GM19372 (cell line): ENCODE measurements around the gene SIRT3.

ENCODE experiments used
- ATAC-seq: cut with Tn5 transposase; IDR thresholded peaks from one replicate; pipeline ENCODE4 v1.9.1; 2021; ENCODE audit warnings: mild to moderate bottlenecking, low read depth, moderate library complexity; ENCODE audit not compliant: unreplicated experiment

Gene SIRT3

DNA sequence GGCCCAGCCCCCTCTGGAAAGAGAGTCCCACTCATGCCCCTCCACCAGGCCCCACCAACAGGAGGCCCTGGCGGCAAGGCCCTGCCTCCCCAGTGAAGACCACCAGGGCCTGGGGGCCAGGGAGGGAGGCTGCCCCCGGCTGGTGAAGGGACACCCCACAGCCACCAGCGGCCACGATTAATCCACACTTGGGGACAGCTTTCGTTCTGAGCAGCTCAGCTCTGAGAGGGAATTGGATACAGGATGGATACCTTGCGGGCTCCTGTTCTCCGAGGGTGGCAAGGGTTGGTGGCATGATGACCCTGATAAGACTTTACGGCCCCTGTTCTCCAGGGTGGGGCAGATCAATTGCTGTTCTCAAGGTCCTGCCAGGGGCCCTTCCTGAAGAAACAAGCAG lies 35.2 kb upstream of the SIRT3 start:
- ATAC-seq = no peak

- no peak for ATAC-seq
Measured at GRCh38 chr11:270451-271318, 34.5 kb upstream of the SIRT3 start.

DNA sequence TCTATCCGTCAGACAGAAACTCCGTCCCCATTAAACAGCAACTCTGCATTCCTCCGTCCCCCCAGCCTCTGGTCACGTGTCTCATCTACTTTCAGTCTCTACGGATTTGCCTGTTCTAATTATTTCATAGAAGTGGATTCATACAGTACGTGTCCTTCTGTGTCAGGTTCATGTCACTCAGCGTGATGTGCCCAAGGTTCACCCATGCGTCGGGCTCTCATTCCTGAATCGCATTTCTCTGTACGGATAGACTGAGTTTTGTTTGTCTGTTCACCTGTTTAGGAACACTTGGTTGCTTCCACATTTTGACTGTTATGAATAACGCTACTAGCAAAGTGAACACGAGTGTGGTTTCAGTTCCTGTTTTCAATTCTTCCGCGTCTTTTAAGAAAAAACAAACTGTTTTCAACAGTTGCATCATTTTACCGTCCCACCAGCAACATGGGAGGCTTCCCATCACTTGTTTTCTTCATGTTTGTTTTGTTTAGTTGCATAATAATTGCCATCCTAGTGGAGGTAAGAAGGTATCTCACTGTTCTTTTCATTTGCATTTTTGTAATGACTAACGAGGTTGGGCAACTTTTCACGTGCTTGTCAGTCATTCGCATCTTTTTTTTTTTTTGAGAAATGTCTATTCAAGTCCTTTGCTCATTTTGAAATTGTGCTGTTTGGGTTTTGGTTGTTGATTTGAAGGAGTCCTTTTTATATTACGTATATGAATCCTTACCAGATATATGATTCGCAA lies 33.2 kb upstream of the SIRT3 start:
- peak; percentile 57 for ATAC-seq

DNA sequence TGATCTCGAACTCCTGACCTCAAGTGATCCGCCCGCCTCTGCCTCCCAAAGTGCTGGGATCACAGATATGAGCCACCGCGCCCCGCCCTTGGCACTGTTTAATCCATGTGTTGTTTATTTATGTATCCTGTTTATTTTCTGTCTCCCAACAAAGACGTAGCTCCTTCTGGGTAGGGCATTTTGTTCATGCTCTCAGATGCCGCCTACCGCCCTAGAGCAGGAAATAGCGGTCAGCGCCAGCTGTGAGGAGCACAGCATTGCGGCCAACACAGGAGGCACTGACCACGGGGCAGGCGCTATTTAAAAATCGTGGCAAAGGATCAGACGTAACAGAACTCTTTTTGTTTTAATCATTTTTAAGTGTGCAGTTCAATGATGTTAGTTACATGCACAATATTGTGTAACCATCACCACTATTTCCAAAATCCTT lies 32.6 kb upstream of the SIRT3 start:
- peak; percentile 36 for ATAC-seq

DNA sequence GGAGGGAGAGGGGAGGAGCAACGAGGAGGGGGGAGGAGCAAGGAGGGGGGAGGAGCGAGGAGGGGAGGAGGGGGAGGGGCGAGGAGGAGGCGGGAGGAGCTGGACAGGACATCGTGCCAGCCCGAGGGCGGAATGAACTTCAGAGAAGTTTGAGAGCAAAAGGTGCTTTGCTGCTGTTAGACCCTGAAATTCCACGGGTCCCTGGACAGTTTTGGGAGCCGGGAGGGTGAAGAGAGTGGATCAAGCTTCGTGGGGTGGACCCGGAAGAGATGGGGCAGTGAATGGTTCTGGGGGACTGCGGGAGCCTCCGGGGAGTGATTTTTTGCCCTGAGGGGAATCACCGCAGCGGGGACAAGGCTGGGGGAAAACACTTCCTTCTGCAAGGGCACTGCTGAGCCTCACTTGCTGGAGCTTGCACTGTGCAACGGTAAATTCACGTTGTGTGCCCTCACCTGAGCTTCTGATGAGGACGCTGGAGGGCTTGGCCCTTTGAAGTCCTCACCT lies 31.4 kb upstream of the SIRT3 start:
- ATAC-seq = no peak

DNA sequence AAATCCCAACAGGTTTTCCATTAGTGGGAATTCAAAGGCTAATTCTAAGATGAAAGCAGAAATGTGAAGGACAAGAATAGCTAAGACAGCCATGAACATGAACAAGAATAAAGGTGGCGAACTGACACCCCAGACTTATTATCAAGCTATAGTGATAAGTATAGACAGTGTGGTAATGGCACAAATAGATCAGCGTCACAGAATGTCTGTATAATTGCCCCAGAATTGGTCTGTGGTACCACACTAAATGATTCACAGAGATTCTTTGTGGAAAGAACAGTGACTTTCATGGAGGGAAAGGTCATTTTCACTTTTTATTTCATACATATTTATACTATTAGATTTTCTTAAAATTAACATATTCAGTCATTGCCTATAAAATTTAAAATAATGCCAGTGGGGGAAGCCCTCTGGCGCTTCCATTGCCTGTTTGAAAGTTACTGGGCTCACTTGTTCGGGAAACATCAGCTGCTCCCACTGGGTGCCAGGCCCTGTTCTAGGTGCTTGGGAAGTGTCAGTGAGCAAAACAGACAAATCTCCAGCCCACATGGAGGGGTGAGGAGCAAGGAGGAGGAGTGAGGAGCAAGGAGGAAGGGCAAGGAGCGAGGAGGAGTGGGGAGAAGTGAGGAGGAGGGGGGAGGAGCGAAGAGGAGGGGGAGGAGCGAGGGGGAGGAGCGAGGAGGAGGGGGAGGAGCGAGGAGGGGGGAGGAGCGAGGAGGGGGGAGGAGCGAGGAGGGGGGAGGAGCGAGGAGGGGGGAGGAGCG lies 30.7 kb upstream of the SIRT3 start:
- no peak for ATAC-seq

- ATAC-seq = no peak
Measured at GRCh38 chr11:261624-262023, 25.5 kb upstream of the SIRT3 start.

DNA sequence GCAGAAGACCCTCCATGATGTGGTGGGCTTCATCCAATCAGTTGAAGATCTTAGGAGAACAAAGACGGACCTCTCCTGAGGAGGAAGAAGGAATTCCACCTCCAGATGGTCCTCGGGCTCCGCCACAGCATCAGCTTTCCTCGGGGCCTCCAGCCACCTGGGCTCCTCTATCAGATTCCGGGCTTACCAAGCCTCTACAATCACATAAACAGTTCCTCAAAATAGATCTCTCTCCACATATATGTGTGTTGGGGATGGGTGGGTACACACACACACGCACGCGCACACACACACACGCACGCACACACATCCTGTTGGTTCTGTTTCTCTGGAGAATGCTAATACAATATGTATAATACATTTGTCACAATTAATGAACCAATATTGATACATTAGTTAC lies 23.3 kb upstream of the SIRT3 start:
- no peak for ATAC-seq

DNA sequence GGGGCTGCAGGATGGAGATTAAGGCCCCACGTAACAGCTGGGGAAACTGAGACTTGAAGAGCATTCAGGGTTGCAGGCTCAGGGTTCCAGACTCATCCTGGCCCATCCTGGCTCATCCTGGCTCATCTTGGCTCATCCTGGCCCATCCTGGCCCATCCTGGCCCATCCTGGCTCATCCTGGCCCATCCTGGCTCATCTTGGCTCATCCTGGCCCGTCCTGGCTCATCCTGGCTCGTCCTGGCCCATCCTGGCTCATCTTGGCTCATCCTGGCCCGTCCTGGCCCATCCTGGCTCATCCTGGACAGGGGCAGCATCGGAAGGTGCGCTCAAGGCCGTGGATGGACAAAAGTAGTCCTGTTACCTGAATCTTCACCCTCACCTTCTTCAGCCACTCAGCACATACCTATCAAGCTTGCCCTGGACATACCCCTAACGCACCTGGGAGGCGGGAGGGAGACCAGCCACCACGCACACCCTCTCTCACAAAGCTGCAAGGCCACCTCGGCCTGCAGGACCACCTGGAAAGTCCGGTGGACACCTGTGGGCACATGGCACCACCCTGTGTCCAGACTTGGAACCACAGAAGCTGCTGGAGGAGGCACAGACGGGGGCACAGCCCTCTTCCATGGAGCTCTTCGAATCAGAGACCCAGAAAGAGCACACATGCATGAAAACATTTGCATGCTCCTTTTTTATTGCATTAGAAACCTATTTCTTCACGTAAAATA lies 21.8 kb upstream of the SIRT3 start:
- no peak for ATAC-seq

DNA sequence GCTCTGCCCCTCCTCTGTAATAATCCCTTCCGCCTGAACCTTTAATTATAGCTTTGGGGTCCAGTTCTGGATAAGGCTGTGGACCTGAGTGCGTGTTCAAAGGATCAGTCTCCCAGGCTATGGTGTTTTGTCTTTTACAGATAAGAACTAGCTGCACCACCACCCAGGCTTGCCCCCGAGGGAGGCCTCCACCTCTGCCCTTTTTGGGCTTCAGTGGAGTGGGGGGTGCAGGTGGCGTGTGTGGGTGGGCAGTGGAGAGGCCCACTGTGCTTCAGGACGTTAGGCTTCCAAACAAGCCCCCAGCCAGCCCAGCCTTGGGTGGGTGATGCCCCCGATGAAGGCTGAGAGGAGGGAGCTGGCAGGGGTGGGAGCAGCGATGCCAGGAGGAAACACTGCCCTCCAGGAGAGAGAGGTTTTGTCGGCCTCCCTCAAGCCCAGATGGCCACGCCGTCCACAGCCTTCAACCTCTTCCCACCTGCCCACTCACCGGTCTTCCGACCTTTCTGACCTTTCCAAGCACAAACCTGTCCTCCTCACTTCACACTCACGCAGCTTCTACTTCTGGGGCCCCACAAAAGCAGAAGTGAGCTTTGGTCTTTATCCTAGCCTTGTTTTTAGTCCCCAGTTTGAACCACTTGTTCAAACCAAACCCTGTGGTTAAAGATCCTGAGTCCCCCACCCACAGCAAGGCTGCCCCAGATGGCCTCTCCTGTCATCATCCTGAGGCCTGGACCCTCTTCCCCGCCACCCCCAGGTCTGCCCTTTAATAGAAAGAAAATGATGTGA lies 21.0 kb upstream of the SIRT3 start:
- ATAC-seq = no peak

- no peak for ATAC-seq
Measured at GRCh38 chr11:255816-256215, 19.7 kb upstream of the SIRT3 start.

DNA sequence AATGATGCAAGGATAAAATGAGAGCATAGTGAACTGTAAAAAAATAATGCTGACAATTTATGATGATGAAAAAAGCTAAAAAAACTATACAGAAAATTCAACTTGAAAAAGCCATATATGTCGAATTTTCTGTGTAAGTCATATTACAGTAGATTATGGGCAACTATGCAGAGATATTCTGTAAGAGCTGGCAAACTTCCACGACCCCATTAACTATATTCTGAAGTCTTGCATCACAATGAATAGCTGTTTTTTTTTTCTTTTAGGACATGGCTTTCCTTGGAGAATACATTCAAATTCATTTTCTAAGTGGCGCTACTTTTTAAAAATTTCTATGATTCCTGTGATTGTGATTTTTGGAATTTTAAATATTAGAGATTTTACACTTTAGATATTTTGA lies 19.0 kb upstream of the SIRT3 start:
- no peak for ATAC-seq

DNA sequence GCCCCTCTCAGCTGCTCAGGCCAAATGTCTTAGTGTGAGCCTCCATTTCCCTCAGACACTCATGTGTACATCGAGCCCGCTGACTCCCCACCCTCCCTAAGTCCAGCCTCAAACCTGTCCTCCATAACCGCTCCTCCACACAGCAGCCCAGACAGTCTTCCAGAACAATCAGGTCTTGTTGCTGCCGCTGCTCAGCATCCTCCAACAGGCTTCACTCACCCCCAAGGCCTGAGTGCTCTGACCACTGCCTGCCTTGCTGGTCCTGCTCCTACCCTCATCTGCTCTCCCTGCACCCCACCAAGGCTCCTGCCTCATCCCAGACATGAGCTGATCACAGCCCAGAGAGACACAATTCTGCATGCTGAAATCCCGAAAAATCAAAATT lies 17.7 kb upstream of the SIRT3 start:
- no peak for ATAC-seq

GRCh38 chr11:253160-253885 lies 17.2 kb upstream of the SIRT3 start:
- no peak for ATAC-seq

DNA sequence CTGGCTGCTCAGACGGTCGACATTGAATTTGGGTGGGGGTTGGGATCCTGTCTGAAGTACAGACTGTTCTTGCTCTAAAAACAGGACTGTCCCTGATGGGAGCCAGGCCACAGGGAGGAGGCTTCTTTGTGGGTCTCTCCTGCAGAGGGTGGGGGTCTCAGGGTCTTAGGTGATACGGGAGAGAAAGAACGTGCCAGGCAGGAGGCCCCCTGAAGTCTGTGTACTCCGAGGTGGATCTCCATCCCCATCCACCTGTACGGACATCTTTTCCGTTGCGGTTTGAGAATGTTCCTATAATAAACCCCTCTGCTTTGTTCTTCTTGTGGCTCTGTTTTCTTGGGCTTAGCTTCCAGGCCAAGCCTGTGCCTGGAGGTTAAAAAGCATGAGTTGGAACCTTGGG lies 16.5 kb upstream of the SIRT3 start:
- ATAC-seq = no peak

DNA sequence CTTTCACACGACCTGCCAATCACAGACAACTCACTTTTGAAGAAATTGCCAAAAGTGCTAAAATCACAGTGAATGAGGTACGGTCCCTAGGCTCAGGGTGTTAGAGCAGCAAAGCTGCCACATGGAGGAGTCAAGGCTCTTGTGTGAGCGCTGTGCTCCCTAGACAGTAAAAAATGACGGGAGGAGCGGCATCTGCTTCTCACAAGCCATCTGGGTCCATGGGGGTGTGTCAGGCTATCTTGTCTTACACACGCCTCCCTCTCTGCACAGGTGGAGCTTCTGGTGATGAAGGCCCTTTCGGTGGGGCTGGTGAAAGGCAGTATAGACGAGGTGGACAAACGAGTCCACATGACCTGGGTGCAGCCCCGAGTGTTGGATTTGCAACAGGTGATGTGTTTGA lies 15.4 kb upstream of the SIRT3 start:
- no peak for ATAC-seq

- no peak for ATAC-seq
Measured at GRCh38 chr11:250740-251299, 14.7 kb upstream of the SIRT3 start.

DNA sequence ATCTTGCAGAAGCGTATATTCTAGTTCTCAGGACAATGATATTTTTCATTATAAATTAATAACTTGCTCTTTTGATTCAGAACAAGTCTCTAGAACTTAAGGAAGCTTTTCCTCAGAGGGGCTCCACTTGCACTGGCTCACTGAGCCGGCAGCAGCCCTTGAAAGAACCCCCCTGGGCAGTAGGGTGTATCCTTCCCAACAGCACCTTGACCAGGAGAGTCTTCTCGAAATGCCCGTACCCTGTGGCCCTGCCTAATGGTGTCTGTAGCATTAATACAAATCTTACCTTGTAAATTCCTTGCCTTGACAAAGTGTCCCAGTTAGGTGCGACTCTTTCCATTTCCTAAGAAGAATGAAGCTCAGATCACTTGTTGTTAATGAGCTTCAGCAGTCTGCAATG lies 14.1 kb upstream of the SIRT3 start:
- ATAC-seq = no peak

DNA sequence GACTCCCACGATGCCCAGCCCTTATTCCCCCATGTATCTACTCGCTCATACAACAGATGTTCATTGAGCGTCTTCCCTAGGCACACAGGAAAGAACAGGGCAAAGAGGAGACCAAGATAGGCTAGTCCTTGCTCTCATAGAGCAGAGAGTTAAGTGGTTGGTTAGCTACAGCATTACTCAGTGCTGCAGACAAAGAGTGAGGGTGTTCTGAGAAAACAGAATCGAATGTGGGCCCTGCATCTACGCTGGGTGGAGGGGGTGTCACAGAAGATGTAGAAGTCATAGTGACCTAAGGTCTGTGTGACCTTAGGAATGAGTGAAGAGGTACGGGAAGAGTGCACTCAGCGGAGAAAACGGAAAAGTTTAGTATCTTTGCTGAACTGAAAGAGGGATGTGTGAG lies 12.9 kb upstream of the SIRT3 start:
- ATAC-seq = no peak
